Fibroblast of lung (primary cell): ENCODE results near the gene AP1S1. TPM values are rescaled to one million over a fixed set of nuclear protein-coding genes. Genes with fewer than 3 reads are reported as not detected.

Source experiments
- DNase-seq, 2 donors: peaks; one replicate each; pipeline versions ENCODE4 v3.0.0 to v3.0.0-alpha.2; 2010; ENCODE audit warnings: low read depth in 2 of 2
- H2AFZ ChIP-seq: 2 replicates; pipeline ENCODE4 v1.5.1; 2012; ENCODE audit warnings: low read length, control low read depth, inconsistent platforms
- H3K27ac ChIP-seq: 2 replicates; pipeline ENCODE4 v1.5.1; 2011; ENCODE audit warnings: low read length, control low read depth; ENCODE audit not compliant: insufficient read depth
- H3K27me3 ChIP-seq: 2 replicates; pipeline ENCODE4 v1.5.1; 2011; ENCODE audit warnings: mild to moderate bottlenecking, low read length; ENCODE audit not compliant: control insufficient read depth, insufficient read depth
- H3K36me3 ChIP-seq: 2 replicates; pipeline ENCODE4 v1.5.1; 2011; ENCODE audit warnings: low read length; ENCODE audit not compliant: control insufficient read depth, insufficient read depth
- H3K4me1 ChIP-seq: 2 replicates; pipeline ENCODE4 v1.5.1; 2011; ENCODE audit warnings: low read length; ENCODE audit not compliant: control insufficient read depth, insufficient read depth; ENCODE audit errors: extremely low read depth
- H3K4me2 ChIP-seq: 2 replicates; pipeline ENCODE4 v1.5.1; 2011; ENCODE audit warnings: low read length, control low read depth; ENCODE audit not compliant: insufficient read depth; ENCODE audit errors: extremely low read depth
- H3K4me3 ChIP-seq, 4 experiments: fragments of 200-600 bp in 1 of 4; sonication (generic) in 1 of 4; replicated peaks in 1 of 4; 2 replicates each; pipeline ENCODE4 v1.5.1; 2011 to 2016; ENCODE audit warnings: low read length in 4 of 4, low read depth in 3 of 4, mild to moderate bottlenecking in 3 of 4, control low read depth in 2 of 4, inconsistent platforms in 1 of 4, mixed read lengths in 1 of 4; ENCODE audit not compliant: insufficient read depth in 1 of 4; ENCODE audit errors: control extremely low read depth in 1 of 4
- H3K79me2 ChIP-seq: 2 replicates; pipeline ENCODE4 v1.5.1; 2012; ENCODE audit warnings: mild to moderate bottlenecking, low read length, inconsistent platforms; ENCODE audit not compliant: control insufficient read depth, insufficient read depth
- H3K9ac ChIP-seq: 2 replicates; pipeline ENCODE4 v1.5.1; 2011; ENCODE audit warnings: mild to moderate bottlenecking, low read length, control low read depth; ENCODE audit not compliant: insufficient read depth
- H3K9me3 ChIP-seq: 2 replicates; pipeline ENCODE4 v1.5.1; 2012; ENCODE audit warnings: low read depth, low read length; ENCODE audit not compliant: control insufficient read depth, insufficient read depth
- H4K20me1 ChIP-seq: 2 replicates; pipeline ENCODE4 v1.5.1; 2011; ENCODE audit warnings: low read length; ENCODE audit not compliant: control insufficient read depth, insufficient read depth; ENCODE audit errors: extremely low read depth
- EZH2 ChIP-seq: IDR thresholded peaks from 2 replicates; pipeline ENCODE4 v1.5.1; 2012; ENCODE audit warnings: low read length, control low read depth, mild to moderate bottlenecking; ENCODE audit errors: missing control alignments
- polyA plus RNA-seq, 2 donors: library from polyadenylated mRNA; depleted of rRNA in 1 of 2; stranded (reverse) in 1 of 2; unstranded in 1 of 2; fragments of >200 nt; gene quantifications; 2 replicates each; pipeline ENCODE4 v1.2.1, GENCODE V29; 2011 to 2012; ENCODE audit warnings: missing spikeins in 1 of 2
- total RNA-seq: library from RNA; depleted of rRNA; stranded (reverse); fragments of >200 nt; gene quantifications from 2 replicates; pipeline ENCODE4 v1.2.1, GENCODE V29; 2014
- TF ChIP-seq, protein P1 (sequence below), 2 donors: IDR thresholded peaks in 1 of 2; conservative IDR thresholded peaks in 1 of 2; 1 replicate in 1 of 2; 2 replicates in 1 of 2; pipeline ENCODE4 v1.5.1; 2011 to 2012; ENCODE audit warnings: low read length in 2 of 2, control low read depth in 1 of 2, inconsistent platforms in 1 of 2, low read depth in 1 of 2, mild to moderate bottlenecking in 1 of 2

Gene AP1S1
- total and polyA plus RNA-seq, 2 donors (not counting 1 experiment from before 2014, with no cell fraction given): 128 to 139 TPM

DNA sequence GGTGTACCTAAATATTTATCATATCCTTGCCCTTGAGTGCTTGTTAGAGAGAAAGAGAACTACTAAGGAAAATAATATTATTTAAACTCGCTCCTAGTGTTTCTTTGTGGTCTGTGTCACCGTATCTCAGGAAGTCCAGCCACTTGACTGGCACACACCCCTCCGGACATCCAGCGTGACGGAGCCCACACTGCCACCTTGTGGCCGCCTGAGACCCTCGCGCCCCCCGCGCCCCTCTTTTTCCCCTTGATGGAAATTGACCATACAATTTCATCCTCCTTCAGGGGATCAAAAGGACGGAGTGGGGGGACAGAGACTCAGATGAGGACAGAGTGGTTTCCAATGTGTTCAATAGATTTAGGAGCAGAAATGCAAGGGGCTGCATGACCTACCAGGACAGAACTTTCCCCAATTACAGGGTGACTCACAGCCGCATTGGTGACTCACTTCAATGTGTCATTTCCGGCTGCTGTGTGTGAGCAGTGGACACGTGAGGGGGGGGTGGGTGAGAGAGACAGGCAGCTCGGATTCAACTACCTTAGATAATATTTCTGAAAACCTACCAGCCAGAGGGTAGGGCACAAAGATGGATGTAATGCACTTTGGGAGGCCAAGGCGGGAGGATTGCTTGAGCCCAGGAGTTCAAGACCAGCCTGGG is 15.9 kb upstream of the AP1S1 start:
- H3K9me3 ChIP-seq: no peaks in the 10 kb centered on the region
- peak; percentile 96 to 97 for DNase-seq
- no peak for TF ChIP-seq EZH2
- TF ChIP-seq, protein P1, sequence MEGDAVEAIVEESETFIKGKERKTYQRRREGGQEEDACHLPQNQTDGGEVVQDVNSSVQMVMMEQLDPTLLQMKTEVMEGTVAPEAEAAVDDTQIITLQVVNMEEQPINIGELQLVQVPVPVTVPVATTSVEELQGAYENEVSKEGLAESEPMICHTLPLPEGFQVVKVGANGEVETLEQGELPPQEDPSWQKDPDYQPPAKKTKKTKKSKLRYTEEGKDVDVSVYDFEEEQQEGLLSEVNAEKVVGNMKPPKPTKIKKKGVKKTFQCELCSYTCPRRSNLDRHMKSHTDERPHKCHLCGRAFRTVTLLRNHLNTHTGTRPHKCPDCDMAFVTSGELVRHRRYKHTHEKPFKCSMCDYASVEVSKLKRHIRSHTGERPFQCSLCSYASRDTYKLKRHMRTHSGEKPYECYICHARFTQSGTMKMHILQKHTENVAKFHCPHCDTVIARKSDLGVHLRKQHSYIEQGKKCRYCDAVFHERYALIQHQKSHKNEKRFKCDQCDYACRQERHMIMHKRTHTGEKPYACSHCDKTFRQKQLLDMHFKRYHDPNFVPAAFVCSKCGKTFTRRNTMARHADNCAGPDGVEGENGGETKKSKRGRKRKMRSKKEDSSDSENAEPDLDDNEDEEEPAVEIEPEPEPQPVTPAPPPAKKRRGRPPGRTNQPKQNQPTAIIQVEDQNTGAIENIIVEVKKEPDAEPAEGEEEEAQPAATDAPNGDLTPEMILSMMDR (conservative IDR thresholded peaks at IDR 0.05 in 1 of 2, IDR thresholded peaks at IDR 0.05 in 1 of 2; ENCODE audit: low read depth in 1 of 2, low read length in 2 of 2): peak; percentile 57 to 61
- H4K20me1 ChIP-seq: no peaks in the 10 kb centered on the region
- H3K36me3 ChIP-seq: peaks cover 18% of the 10 kb centered on the region
- peaks cover 2% of the 10 kb centered on the region for H3K79me2 ChIP-seq
- H3K9ac ChIP-seq: no peak overlapping the region
- no peak overlapping the region for H3K4me3 ChIP-seq
- H3K27me3 ChIP-seq: no peaks in the 10 kb centered on the region
- H3K4me1 ChIP-seq: peaks cover 27% of the 10 kb centered on the region
- no peak overlapping the region for H2AFZ ChIP-seq
- H3K4me2 ChIP-seq: peak overlapping the region; percentile 10
- peak overlapping the region; percentile 48 for H3K27ac ChIP-seq

DNA sequence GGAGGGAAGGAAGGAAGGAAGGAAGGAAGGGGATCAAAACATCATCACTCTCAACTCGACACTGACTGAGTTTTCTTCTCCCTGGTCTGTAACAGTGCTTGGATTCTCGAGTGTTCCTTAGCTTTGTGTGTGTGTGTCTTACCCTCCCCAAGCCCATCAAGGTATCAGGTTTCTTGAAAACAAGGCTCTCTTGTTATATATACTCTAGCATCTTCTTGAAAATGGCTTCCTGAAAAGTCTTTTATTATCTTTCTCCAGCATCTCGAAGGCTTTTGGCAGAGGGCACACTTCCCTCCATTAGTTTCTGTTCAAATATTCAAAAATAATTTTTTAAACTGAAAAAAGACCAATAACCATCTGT is 14.0 kb upstream of the AP1S1 start:
- H3K79me2 ChIP-seq: no peaks in the 10 kb centered on the region
- no peaks in the 10 kb centered on the region for H3K27me3 ChIP-seq
- H3K27ac ChIP-seq: no peak overlapping the region
- peaks cover 16% of the 10 kb centered on the region for H3K4me1 ChIP-seq
- H4K20me1 ChIP-seq: no peaks in the 10 kb centered on the region
- no peak overlapping the region for H3K4me2 ChIP-seq
- no peak overlapping the region for H3K4me3 ChIP-seq
- H3K9ac ChIP-seq: no peak overlapping the region
- H3K36me3 ChIP-seq: peaks cover 11% of the 10 kb centered on the region
- no peaks in the 10 kb centered on the region for H3K9me3 ChIP-seq
- H2AFZ ChIP-seq: no peak overlapping the region
- no peak for DNase-seq
- TF ChIP-seq, protein P1 (conservative IDR thresholded peaks at IDR 0.05 in 1 of 2, IDR thresholded peaks at IDR 0.05 in 1 of 2; ENCODE audit: low read depth in 1 of 2, low read length in 2 of 2): no peak
- TF ChIP-seq EZH2: no peak

DNA sequence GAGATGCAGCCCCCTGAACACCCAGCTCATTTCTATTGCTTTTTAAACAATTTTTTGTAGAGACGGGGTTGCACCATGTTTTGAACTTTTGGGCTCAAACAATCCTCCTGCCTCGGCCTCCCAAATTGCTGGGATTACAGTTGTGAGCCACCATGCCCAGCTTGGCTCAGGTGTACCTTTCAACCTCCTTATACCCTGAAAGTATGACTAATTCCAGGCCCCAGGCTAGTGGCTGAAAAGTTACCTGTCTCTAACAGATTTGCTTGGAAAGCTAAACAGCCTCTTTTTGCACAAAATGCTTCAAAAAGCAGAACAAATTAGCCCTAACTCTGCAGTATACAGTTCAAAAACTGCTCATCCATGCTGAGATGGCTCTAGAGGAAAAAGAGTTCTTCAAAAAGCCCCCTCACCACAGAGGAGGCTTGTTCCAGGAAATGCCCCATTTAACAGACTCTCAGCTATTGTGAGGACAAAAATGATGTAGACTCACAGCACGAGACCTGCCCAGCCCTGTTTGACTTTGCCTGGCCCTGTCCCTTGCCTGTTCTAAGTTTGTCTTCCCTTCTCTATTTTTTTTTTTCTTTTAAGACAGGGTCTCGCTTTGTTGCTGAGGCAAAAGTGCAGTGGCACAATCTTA is 13.4 kb upstream of the AP1S1 start:
- Histone ChIP-seq H3K4me3 (no peak overlapping the region), H3K27ac (no peak overlapping the region), H3K27me3 (no peaks in the 10 kb centered on the region), H4K20me1 (no peaks in the 10 kb centered on the region), H3K9me3 (no peaks in the 10 kb centered on the region), H3K79me2 (no peaks in the 10 kb centered on the region), H3K36me3 (peaks cover 6% of the 10 kb centered on the region), H3K9ac (no peak overlapping the region), H3K4me1 (peaks cover 11% of the 10 kb centered on the region), H3K4me2 (no peak overlapping the region), H2AFZ (no peak overlapping the region)
- no peak for DNase-seq
- no peak for TF ChIP-seq EZH2
- TF ChIP-seq, protein P1 (conservative IDR thresholded peaks at IDR 0.05 in 1 of 2, IDR thresholded peaks at IDR 0.05 in 1 of 2; ENCODE audit: low read depth in 1 of 2, low read length in 2 of 2): no peak
